ENCODE results near the gene NPLOC4.

- TF ChIP-seq CTCF (IDR thresholded peaks at IDR 0.05): no peak
- no peak for TF ChIP-seq EZH2 (IDR thresholded peaks at IDR 0.05; ENCODE audit: borderline replicate concordance, insufficient read depth, low read depth, low read length, poor library complexity, severe bottlenecking)
Measured at GRCh38 chr17:81550830-81551457, 86.0 kb downstream of the NPLOC4 start.
